GM19438 (cell line): ENCODE data around the gene MAEL.

Experiments
- ATAC-seq: cut with Tn5 transposase; IDR thresholded peaks from one replicate; pipeline ENCODE4 v1.9.1; 2021; ENCODE audit warnings: low read depth; ENCODE audit not compliant: unreplicated experiment

The MAEL gene

DNA sequence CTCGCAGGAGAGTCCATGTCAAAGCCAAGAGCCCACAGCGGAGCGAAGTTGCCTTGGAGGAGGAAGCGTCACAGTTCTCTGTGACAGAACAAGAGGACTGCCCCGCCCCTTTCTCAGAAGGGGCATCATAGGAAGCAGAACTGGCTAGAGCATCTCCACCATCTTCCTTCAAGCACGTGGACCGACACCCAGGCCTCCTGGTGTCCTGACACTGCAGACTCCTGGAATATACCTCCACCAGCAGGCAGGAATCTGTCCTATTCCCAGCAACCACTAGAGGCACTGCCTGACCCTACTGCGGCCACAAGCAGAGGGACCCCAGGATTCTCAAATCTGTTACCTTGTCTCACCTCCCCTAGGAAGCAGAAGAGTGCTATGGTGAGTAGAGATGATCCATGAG is 63.3 kb downstream of the MAEL start:
- ATAC-seq = no peak

DNA sequence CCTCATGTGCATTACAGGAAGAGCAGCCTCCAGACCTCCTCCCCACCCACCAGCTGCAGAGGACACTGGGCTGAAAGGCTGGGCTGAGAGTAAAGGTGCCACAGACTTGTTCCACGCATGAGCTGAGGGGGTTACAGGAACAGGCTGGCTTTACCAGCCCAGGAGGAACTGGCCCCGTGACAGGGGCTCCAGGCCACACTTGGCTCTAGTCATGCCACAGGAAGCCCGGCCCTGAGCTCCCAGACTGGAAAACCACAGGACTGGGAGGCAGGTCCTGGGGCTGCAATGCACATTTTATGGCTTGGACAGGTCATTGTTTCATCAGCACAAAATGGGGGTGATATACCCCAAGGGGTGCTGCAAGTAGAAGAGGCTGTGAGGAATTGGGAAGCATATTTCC is 65.5 kb downstream of the MAEL start:
- ATAC-seq = no peak

DNA sequence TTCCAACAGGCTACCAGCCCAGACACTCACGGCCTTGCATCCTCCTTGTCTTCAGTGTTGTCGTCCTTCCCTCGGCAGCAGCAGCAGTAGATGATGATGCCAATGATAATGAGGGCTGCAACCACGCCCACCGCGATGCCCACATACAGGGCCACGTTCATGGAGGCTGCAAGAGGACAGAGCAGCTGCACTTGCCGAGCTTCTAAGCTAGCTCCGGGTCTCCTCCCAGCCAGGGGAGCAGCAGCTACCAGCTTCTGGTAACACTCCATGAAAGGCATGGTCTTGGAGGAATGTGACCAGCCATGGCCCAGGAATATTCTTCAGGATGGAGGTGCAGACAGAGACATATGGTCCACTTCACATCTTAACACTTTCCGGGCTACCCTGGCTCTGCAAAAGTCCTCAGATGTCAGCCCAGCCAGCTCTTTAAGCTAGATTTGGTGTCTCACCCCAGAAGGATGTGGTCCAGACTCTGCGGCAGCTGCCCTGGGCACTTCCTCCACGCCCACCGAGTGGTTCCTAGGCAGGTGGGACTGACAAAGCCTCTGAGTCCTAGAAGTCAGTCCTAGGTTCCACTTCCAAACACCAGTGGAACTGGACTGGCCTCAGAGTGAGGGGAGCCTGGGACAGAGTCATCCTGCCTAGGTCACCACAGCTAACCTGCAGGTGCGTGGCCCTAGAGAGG is 66.0 kb downstream of the MAEL start:
- no peak for ATAC-seq

DNA sequence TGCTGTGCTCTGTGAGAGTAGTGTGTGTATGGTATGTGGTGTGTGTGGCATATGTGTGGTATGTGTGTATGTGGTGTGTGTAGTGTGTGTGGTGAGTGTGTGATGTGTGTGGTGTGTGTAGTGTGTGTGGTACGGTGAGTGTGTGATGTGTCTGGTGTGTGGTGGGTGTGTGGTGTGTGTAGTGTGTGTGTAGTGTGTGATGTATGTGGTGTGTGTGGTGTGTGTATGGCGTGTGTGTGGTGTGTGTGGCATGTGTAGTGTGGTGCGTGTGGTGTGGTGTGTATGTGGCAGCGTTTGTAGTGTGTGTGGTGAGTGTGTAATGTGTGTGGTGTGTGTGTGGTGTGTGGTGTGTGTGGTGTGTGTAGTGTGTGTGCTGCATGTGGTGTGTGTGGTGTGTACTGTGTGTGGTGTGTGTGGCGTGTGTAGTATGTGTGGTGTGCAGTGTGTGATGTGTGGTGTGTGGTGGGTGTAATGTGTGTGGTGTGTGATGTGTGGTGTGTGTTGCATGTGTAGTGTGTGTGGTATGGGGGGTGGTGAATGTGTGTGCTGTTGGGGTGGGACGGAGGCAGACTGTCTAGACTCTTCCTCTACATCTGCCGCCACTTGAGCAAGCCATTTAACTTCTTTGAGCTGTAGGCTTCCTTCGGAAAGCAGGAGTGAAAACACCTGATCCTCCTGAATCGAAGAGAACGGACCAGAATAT is 67.6 kb downstream of the MAEL start:
- ATAC-seq = peak; percentile 25

DNA sequence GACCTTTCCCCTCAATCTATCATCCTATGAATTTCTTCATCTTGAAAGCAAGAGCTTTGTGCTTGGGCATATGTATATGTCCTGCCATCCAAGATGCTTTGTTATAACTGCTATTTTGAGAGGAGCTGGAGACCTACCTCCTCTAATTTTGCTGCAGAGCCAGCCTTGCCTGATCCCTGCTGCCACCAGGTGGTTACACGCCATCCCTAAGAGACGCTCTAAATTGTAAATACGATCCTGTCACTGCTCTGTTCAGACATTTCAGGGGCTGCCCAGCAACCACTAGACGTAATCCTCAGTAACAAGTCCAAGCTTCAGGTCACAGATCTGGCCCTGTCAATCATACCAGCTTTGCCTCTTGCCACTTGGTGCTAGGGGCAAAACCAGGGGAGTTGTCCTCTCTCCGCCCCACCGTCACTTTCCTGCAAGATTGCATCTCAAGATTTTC is 68.2 kb downstream of the MAEL start:
- peak; percentile 70 for ATAC-seq

DNA sequence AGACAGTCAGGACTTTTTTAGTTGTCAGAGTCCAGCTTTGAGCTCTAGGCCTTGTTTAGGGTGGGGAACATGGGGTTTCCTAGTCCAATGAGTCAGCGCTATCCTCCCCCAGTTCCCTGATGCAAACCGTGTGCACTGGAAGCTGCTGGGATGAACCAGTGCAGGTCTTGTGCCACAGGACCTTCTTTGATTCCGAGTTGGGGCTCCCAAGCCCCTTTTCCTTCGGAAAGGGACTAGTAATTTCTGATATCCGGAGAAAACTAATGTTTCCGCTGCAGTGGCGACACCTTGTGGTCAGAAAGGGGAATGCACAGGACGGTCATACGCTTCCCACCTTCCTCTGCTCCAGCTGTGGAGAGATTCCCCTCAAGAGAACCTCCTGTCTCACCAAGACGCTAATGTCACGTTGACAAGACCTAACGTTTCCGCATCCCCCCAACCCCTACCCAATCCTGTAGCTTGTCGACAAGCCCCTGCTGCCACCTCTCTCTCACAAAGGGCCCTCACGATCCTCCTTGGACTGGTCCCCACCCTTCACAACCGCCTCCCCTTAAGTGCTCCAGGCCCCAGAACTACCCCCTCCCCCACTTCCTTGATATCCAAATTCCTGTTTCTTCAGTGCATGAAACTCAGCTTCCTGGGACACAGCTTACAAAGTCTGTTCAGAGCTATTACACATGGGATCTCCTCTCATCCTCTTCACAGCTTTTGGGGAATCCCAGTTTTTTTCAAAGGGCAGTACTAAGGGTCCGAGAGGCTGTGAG is 70.1 kb downstream of the MAEL start:
- no peak for ATAC-seq

DNA sequence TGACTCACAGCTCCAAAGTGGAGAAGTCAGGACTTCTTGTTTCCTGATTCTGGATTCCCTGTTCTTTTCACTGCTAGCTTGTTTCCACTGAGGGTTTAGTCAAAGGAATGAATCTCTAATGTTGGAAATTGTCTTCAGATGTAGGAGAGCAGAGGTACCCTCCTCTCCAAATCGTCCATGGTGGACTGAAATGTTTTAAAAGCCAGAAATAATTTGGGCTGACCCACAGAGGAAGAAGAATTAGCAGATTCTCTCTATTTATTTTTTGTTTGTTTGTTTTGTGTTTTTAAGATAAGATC is 70.7 kb downstream of the MAEL start:
- no peak for ATAC-seq

DNA sequence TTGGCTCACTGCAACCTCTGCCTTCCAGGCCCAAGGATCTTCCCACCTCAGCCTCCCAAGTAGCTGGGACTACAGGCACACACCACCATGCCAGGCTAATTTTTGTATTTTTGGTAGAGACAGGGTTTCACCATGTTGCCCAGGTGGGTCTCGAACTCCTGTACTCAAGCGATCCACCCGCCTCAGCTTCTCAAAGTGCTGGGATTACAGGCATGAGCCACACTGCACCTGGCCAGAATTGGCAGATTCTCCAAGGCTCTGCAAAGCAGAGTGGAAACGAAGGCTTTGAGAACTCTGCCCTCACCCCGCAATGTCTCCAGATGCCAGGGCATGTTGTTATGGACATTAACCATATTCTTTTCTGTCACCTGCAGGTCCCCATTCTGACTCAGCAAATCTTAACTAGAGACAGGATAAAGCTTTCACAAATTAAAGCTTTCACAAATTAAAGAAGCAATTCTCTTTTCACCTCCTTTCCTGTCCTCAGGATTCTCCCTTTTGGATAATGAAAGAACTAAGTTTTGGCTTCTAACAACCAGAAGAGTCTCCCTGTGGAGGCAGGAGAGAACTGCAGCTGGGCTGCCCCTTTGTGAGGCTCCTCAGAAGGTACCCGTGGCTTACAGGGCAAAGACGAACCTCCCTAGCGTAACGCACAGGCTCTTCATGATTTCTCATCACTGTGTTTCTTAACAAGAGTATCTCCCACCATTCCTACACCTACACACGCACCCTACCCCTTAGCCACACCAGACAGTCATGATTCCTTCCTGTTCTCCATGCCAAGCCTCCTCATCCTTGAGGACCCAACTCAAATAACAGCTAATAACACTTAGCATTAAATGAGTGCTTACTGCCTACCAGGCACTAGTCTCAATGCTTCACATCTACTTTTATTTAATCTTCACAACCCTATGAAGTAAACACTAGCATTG is 71.3 kb downstream of the MAEL start:
- ATAC-seq = no peak

DNA sequence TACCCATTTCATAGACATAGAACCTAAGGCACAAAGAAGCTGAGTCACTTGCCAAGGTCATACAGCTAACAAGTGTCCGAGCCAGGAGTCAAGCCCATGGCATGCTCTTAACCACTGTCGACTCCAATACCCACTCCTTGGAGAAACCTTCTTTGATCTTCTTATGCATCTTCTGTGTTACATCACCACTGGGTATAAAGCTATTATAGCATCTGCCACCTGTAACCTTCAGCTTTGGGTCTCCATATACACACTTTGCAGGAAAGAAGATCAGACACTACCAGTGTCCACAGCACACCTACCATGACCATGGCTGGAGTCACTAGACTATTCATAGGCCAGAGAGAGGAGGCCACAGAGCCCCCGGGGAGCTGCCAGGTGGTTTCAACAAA is 72.0 kb downstream of the MAEL start:
- ATAC-seq = no peak

DNA sequence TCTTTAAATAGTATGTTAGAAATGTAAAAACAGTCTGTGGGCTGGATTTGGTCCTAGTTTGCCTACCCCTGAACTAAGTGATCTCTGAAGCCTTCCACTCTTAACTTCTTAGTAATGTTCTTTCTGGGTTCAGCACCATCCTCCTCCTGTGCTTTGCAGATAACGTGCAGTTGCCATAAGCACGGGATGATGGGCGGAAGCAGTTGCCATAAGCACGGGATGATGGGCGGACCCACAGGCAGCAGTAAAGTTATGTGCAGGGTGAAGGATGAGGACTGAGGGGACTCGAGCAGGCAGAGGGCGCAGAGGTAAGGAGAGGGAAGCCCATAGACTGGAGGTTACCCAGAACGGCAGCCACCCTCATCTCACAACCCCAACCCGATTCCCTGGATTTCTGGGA is 75.5 kb downstream of the MAEL start:
- no peak for ATAC-seq

DNA sequence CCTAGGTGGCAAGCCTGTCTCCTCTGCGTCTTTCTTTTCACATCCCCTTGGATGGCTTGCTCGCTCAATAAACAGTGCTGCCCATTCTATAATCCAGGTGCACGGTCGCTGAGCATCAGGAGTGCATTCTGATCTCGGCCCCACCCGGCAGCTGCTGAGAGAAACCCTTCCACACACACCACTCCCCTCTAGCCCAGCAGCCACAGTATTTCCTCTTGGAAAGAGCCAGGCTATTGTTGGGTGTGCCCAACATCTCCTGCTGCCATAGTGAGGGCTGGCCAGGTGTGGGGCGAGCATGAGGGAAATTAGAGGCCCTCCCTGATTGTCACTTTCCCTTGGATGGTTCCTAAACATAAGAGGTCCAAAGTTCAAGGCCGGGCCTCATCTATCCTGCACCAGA is 76.4 kb downstream of the MAEL start:
- no peak for ATAC-seq

DNA sequence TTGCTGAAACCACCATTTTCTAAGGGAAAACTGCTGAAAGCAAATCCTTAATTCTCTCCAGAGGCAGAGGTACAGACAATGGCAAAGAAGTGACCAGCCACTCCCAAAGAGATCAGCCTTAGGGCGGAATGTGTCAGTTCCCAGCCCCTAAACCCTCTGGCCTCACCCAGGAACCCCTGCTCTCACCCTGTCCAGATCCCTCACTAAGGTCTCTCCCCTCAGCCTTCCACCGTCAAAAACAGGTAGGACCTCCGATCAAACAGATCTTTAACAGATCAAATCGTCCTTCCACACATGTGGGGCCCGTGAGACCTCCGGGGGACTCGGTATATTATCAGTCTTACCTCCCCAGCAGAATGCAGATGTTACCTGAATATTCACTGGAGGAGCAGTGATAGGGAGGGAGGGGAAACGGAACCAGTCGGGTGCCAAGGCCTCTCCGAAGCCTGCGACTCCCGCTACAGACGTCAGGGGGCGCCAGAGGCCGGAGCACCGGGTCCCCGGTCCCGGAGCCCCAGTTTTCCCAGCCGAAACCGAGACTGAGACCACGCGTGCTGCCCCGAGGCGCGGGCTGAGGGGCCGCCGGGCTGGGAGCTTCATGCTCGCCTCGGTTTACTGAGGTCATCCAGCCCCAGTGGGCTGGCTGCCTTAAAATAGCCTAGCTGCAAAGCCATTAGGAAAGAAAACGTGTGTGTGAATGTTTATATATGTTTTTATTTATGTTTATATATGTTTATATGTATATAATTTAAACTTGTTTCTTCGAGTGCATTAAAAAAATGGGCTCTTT is 77.4 kb downstream of the MAEL start:
- peak; percentile 76 for ATAC-seq

DNA sequence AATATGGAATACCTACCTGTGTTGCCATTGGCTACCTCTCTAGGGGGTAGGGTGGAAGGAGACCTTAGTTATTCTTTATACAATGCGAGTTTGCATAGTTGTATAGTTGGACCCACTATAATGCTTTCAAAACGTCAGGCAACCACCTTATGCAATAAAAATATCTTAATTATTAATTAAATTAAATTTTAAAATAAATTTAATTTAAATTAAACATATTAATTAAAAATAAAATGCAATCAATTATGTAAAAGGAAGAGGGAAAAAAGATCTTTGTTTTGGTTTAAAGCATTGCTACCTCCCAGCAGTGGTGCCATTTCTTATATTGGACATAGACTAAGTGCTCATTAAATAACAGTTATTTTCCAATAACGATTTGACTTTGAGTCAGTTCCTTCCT is 78.8 kb downstream of the MAEL start:
- ATAC-seq = no peak

DNA sequence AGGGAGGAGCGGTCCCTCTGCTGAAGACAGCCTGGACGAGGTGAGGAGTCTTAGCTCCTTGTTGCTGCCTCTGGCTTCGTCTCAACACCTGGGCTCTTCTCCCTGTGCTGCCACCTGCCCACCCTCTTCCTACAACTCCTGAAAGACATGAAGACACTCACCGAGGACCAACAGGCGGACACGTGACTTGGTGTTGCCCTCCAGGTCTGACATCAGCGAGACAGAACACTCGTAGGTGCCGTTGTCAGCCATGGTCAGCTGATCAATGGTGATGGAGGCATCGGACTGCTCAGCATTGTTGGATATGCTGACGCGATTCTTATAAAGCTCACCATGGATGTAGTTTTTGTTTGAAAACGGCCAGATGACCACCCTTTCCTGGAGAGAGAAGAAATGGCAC is 79.7 kb downstream of the MAEL start:
- ATAC-seq = no peak

DNA sequence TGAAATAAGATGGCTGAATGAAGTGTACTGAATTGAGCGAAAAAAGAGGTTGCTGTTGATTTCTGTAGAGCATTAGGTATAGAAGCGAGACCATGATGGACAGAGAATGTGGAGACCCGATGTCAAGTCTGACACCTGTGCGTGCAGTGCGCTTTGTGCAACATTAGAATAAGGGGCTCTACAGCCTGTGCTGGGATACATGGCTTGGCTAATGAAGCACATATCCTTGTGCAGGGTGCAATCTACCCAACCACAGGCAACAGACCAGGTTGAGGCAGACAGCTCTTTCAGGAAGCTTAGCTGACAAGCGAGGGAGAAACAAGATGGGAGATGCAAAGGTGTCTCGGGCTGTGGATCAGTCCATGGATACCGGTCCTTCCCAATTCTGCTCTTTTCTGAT is 82.2 kb downstream of the MAEL start:
- no peak for ATAC-seq
